Psoas muscle (tissue), 8 donors: ENCODE measurements around the gene ADGB. TPM values are rescaled to one million over a fixed set of nuclear protein-coding genes. Genes with fewer than 3 reads are reported as not detected.

Experiments
- ATAC-seq, 4 donors: fragments of 200-7000 bp; cut with Tn5 transposase; one replicate each; pipeline ENCODE4 v1.9.1; 2020; ENCODE audit warnings: moderate library complexity in 3 of 4, mild to moderate bottlenecking in 2 of 4
- DNase-seq, 2 donors: peaks; one replicate each; pipeline ENCODE4 v3.0.0-alpha.2; 2020
- H3K27ac ChIP-seq: fragments of 200-600 bp; one replicate; pipeline ENCODE4 v1.8.0; 2022
- H3K27me3 ChIP-seq, 3 donors: fragments of 200-600 bp in 1 of 3; one replicate each; pipeline versions ENCODE4 v1.6.1 to v1.8.0; 2013 to 2022; ENCODE audit warnings: low read length in 2 of 3, mild to moderate bottlenecking in 2 of 3, moderate library complexity in 1 of 3; ENCODE audit not compliant: insufficient read depth in 3 of 3
- H3K36me3 ChIP-seq, 2 donors: fragments of 200-600 bp in 1 of 2; one replicate each; pipeline versions ENCODE4 v1.6.1 to v1.8.0; 2013 to 2022; ENCODE audit warnings: low read depth in 1 of 2, mild to moderate bottlenecking in 1 of 2, moderate library complexity in 1 of 2; ENCODE audit not compliant: insufficient read depth in 1 of 2
- H3K4me1 ChIP-seq: fragments of 200-600 bp; one replicate; pipeline ENCODE4 v1.8.0; 2022
- H3K4me3 ChIP-seq: fragments of 200-600 bp; one replicate; pipeline ENCODE4 v1.8.0; 2022; ENCODE audit warnings: mild to moderate bottlenecking
- H3K9me3 ChIP-seq: fragments of 200-600 bp; one replicate; pipeline ENCODE4 v1.8.0; 2022
- WGBS, 3 donors: extraction: QIAGEN DNeasy Blood & Tissue Kit; methylation state at CpG; one replicate each; pipeline versions ENCODE4 v1.1.6 to v1.1.7; 2013; 5-methylcytosine and 5-hydroxymethylcytosine counted together
- intact Hi-C, 2 donors: fragments of 100-400 bp; cut with DNase I; formaldehyde crosslinking; loops; one replicate each; pipeline versions ENCODE4 v1.11.0 to v1.14.2; 2022
- polyA plus RNA-seq, 3 donors: library from polyadenylated mRNA; stranded (reverse); fragments of 200-250 nt; gene quantifications; one replicate each; pipeline ENCODE4 v1.2.3, GENCODE V29; 2013
- total RNA-seq, 4 donors: library from RNA; stranded (reverse); fragmentation: NEBNext Ultra II Directional in 2 of 4; extraction: Animal tissue kit (Norgen Biotek cat#: 25700) in 2 of 4; gene quantifications; one replicate each; pipeline versions ENCODE4 v1.2.1 to v1.2.4, GENCODE V29; 2021 to 2023
- TF ChIP-seq, protein P1 (sequence below): fragments of 200-600 bp; IDR thresholded peaks from one replicate; pipeline ENCODE4 v1.8.0; 2022; ENCODE audit warnings: antibody characterized with exemption
- donor health status: healthy with polysubstance abuse.
- donor health status: DM: no; HTN: no; CAD: no; lungs with moderate emphysema.
- donor health status: Bipolar disorder and iron deficiency.
- donor health status: healthy.
- donor health status: DM: yes; HTN: yes; CAD: no.
- donor health status: DM: no; HTN: no; CAD: no.
- donor health status: DM: no; HTN: no; CAD: no.
- donor health status: DM: yes; HTN: yes; CAD: no.

ADGB gene
- total and polyA plus RNA-seq, 7 donors, result not detected

DNA sequence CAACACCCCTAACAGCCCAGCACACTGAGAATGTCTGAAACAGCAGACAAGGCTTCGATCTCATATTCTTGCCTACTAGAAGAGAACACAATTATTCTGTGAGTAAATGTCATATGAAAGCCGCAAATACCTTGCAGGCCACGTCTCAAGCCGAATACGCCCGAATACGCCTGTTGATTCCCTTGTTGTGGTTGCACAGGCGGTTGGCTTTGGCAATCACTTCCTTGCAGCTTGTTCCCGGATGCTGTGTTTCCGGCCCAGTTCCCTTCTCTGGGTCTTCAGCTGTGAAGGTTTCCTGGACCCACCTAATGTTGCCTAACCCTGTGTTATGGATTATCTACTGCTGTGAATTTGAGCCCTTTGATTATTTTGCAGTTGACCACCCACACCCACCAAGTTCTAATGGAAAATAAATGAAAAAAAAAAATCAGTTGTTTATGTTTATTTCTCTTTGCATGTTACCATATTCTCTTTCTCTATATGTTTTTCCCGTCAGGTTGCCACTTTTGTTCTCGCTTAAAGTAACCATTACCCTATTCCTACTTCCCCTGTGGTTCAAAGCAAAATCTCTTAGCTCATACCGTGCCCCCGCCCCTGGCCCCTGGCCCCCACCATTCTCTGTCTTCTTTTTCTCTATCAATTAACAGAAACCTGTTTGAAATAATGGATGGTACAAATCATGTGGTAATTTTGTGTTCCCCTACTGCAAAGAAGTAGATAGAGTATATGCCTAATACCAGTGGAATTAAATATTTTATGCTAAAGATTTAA, 172.4 kb downstream of the ADGB start:
- intact Hi-C loops, result no loop called here
- Histone ChIP-seq H3K27me3 (no peaks in the 10 kb centered on the region), H3K27ac (no peak overlapping the region), H3K4me1 (no peaks in the 10 kb centered on the region), H3K4me3 (no peak overlapping the region), H3K9me3 (no peaks in the 10 kb centered on the region), H3K36me3 (no peaks in the 10 kb centered on the region)
- peak; percentile 37 to 71 for DNase-seq
- 70 to 75% (median 70%) methylated on average over 14 of the region's 14 CpGs for WGBS, 3 donors
- ATAC-seq, result peak in 2 of 4 donors; percentile 34 to 67
- TF ChIP-seq, protein P1, sequence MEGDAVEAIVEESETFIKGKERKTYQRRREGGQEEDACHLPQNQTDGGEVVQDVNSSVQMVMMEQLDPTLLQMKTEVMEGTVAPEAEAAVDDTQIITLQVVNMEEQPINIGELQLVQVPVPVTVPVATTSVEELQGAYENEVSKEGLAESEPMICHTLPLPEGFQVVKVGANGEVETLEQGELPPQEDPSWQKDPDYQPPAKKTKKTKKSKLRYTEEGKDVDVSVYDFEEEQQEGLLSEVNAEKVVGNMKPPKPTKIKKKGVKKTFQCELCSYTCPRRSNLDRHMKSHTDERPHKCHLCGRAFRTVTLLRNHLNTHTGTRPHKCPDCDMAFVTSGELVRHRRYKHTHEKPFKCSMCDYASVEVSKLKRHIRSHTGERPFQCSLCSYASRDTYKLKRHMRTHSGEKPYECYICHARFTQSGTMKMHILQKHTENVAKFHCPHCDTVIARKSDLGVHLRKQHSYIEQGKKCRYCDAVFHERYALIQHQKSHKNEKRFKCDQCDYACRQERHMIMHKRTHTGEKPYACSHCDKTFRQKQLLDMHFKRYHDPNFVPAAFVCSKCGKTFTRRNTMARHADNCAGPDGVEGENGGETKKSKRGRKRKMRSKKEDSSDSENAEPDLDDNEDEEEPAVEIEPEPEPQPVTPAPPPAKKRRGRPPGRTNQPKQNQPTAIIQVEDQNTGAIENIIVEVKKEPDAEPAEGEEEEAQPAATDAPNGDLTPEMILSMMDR, result no peak

DNA sequence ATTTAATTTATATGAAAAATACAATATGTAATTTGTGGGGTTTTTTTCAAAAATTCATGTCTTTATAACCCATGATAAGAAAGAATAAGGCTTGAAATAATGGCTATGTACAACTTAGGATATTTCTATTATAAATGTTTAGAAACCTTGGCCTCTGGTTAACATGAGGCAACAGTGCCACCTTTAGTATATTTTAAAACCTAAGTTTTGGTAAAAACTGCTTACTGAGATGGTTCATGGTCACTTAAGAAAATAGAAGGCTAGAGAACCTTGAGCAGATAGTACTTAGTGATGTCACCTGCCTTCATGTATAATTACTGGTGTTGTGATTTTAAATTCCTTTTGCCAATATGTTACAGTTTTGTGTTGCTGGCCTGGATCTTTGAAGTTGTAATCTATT, 176.4 kb downstream of the ADGB start:
- TF ChIP-seq, protein P1, result no peak
- no peak for DNase-seq
- no peaks in the 10 kb centered on the region for H3K36me3 ChIP-seq
- H3K27me3 ChIP-seq, result no peaks in the 10 kb centered on the region
- no peak overlapping the region for H3K4me3 ChIP-seq
- no peaks in the 10 kb centered on the region for H3K4me1 ChIP-seq
- intact Hi-C loops, result no loop called here
- no peaks in the 10 kb centered on the region for H3K9me3 ChIP-seq
- ATAC-seq, result no peak
- no peak overlapping the region for H3K27ac ChIP-seq

DNA sequence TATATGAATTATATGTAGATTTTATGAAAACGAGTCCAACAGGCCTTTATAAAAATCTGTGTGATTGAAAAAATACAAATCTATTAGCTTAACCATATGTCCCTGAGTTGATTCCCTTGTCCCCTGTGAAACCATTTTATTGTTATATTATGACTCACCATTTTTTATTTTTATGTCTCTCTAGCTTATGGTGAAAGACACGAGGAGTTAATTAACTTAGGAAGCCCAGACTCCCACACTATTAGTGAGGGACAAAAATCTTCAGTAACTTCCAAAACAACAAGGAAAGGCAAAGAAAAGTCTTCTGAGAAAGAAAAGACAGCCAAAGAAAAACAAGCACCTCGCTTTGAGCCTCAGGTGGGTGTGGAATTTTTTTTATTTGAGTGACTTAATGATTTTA, 183.1 kb downstream of the ADGB start:
- H3K9me3 ChIP-seq, result no peaks in the 10 kb centered on the region
- no peaks in the 10 kb centered on the region for H3K27me3 ChIP-seq
- intact Hi-C loops, result no loop called here
- H3K4me3 ChIP-seq, result no peak overlapping the region
- H3K27ac ChIP-seq, result no peak overlapping the region
- no peak for DNase-seq
- TF ChIP-seq, protein P1, result no peak
- H3K4me1 ChIP-seq, result peaks cover 3% of the 10 kb centered on the region
- no peak for ATAC-seq
- 78 to 87% (median 78%) methylated on average over 3 of the region's 3 CpGs for WGBS, 3 donors
- H3K36me3 ChIP-seq, result no peaks in the 10 kb centered on the region

DNA sequence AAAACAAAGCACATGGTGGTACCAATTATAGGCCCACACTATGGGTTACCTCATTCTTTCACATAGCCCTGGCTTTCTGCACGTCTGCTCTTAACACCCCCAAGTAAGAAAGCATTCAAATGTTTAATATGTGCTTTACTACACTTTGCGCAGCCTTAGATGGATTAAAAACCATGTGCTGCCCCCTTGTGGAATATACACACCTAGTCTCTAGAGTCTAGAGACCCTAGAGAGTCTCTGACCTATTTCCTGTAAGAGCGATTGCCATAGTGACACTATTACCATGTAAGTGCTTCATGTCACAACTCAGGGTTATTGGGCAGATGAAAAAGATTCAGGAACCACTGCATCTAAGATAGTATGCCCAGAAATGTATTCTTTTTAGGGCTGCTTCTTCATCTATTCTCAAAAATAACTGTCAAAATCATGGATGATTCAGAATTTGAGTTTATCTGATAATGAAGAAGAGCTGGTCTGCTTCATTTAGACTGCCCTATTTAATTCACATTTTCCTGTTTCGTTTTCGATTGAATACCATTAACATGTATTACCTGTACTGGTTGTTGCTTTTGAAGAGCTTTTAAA, 186.3 kb downstream of the ADGB start:
- Histone ChIP-seq H3K4me3 (no peak overlapping the region), H3K27ac (no peak overlapping the region), H3K9me3 (no peaks in the 10 kb centered on the region), H3K4me1 (peaks cover 3% of the 10 kb centered on the region), H3K27me3 (no peaks in the 10 kb centered on the region), H3K36me3 (no peaks in the 10 kb centered on the region)
- DNase-seq (no peak), ATAC-seq (peak in 1 of 4 donors; percentile 55)
- intact Hi-C loops, result no loop called here
- TF ChIP-seq, protein P1, result peak; percentile 32
- WGBS, 3 donors, result 59 to 66% (median 60%) methylated on average over 5 of the region's 5 CpGs
